Common myeloid progenitor, CD34-positive (primary cell): ENCODE data around the gene GPC4.
"Not testable (repeated sequence)": the region's sequence is repeated elsewhere in the genome, so short reads cannot be mapped to it uniquely, and the experiment has no call there.

Experiments used
- CTCF ChIA-PET: fragments of 350-600 bp; sonication (Branson Sonifier 250); formaldehyde crosslinking; loops from one replicate; lab custom pipeline; 2021; ENCODE audit warnings: antibody characterized with exemption; lab: Charles Lee
- POLR2A ChIA-PET: fragments of 350-600 bp; sonication (Branson Sonifier 250); formaldehyde crosslinking; loops from one replicate; lab custom pipeline; 2021; ENCODE audit warnings: antibody characterized with exemption; lab: Charles Lee
- DNase-seq, 3 donors: peaks; one replicate each; pipeline versions ENCODE4 v3.0.0 to v3.0.0-alpha.2; 2013
- H3K27ac ChIP-seq, 2 experiments: 1 replicate in 1 of 2; 2 replicates in 1 of 2; pipeline ENCODE4 v1.7.0; 2013; ENCODE audit warnings: inconsistent platforms in 2 of 2, low read length in 2 of 2, mild to moderate bottlenecking in 2 of 2, low read depth in 1 of 2, moderate library complexity in 1 of 2; ENCODE audit not compliant: severe bottlenecking in 2 of 2, insufficient read depth in 1 of 2, poor library complexity in 1 of 2
- H3K27me3 ChIP-seq, 5 experiments: replicated peaks in 2 of 5; 1 replicate in 3 of 5; 2 replicates in 2 of 5; pipeline versions ENCODE4 v1.6.1 to v1.7.0; 2013; ENCODE audit warnings: low read length in 4 of 5, mild to moderate bottlenecking in 2 of 5, moderate library complexity in 2 of 5, inconsistent platforms in 1 of 5; ENCODE audit not compliant: insufficient read depth in 5 of 5, control insufficient read depth in 4 of 5
- H3K36me3 ChIP-seq, 4 experiments: 1 replicate in 2 of 4; 2 replicates in 2 of 4; pipeline versions ENCODE4 v1.6.1 to v1.7.0; 2013; ENCODE audit warnings: low read length in 3 of 4, control low read depth in 1 of 4, mild to moderate bottlenecking in 1 of 4; ENCODE audit not compliant: control insufficient read depth in 4 of 4, insufficient read depth in 4 of 4
- H3K4me1 ChIP-seq, 4 experiments: 1 replicate in 3 of 4; 2 replicates in 1 of 4; pipeline versions ENCODE4 v1.6.1 to v1.7.1; 2013; ENCODE audit warnings: low read length in 3 of 4, mild to moderate bottlenecking in 3 of 4, control low read depth in 1 of 4, inconsistent platforms in 1 of 4, moderate library complexity in 1 of 4; ENCODE audit not compliant: control insufficient read depth in 4 of 4, insufficient read depth in 4 of 4; ENCODE audit errors: control extremely low read depth in 1 of 4
- H3K4me3 ChIP-seq, 7 experiments: 1 replicate in 4 of 7; 2 replicates in 3 of 7; pipeline versions ENCODE4 v1.5.1 to v1.7.0; 2013; ENCODE audit warnings: mild to moderate bottlenecking in 7 of 7, low read length in 6 of 7, moderate library complexity in 6 of 7, inconsistent platforms in 2 of 7, low read depth in 2 of 7, control low read depth in 1 of 7; ENCODE audit not compliant: insufficient read depth in 4 of 7, control insufficient read depth in 1 of 7; ENCODE audit errors: extremely low read depth in 1 of 7
- H3K9me3 ChIP-seq, 5 experiments: 1 replicate in 4 of 5; 2 replicates in 1 of 5; pipeline versions ENCODE4 v1.6.1 to v1.7.1; 2013; ENCODE audit warnings: low read length in 4 of 5, mild to moderate bottlenecking in 2 of 5, inconsistent platforms in 1 of 5, low read depth in 1 of 5, moderate library complexity in 1 of 5; ENCODE audit not compliant: control insufficient read depth in 4 of 5, insufficient read depth in 2 of 5; ENCODE audit errors: control extremely low read depth in 1 of 5
- WGBS: methylation state at CpG from one replicate; pipeline ENCODE4 v1.1.5; 2013; ENCODE audit not compliant: insufficient coverage; 5-methylcytosine and 5-hydroxymethylcytosine counted together

GPC4 gene

DNA sequence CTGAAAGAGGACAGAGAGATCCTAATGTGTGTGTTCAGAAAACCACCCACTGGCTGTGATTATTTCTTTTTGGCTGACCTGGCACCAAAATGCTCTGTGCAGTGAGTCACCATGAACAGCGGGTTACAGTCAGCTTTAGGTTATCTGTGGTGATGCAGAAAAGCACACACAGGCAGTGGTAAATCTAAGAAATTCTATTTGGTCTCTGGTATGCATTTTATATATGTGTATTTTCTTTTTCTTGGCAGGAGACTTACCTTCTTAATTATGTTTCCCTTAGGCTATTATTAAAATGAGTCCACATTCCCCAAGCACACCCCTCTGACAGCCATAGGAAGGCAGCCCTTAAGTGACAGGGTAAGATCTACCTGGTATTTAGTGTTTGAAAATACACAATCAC, 118.0 kb downstream of the GPC4 start:
- POLR2A ChIA-PET = no interaction called here
- no peak for DNase-seq

GRCh38 chrX:133294126-133294525, 121.2 kb downstream of the GPC4 start:
- Histone ChIP-seq H3K27ac (no peak overlapping the region), H3K4me1 (no peaks in the 10 kb centered on the region), H3K4me3 (no peak overlapping the region), H3K27me3 (no peaks in the 10 kb centered on the region), H3K9me3 (no peaks in the 10 kb centered on the region), H3K36me3 (no peaks in the 10 kb centered on the region)
- WGBS = 50% methylated on average over 1 of the region's 1 CpG
- DNase-seq = no peak
- CTCF ChIA-PET = no interaction called here
- POLR2A ChIA-PET = no interaction called here

More for the DNA sequence above, 118.0 kb downstream of the GPC4 start:
- CTCF ChIA-PET = no interaction called here
- Histone ChIP-seq H3K27ac (no peak overlapping the region), H3K4me1 (no peaks in the 10 kb centered on the region), H3K27me3 (peaks cover 0 to 3% (median 0%) of the 10 kb centered on the region in 5 experiments), H3K36me3 (no peaks in the 10 kb centered on the region), H3K4me3 (no peak overlapping the region), H3K9me3 (no peaks in the 10 kb centered on the region)
- 100% methylated on average over 1 of the region's 1 CpG for WGBS

- ChIA-PET CTCF (no interaction called here), POLR2A (no interaction called here)
- no peaks in the 10 kb centered on the region for H3K9me3 ChIP-seq
- H3K4me1 ChIP-seq = no peaks in the 10 kb centered on the region
- DNase-seq = no peak
- 83% methylated on average over 4 of the region's 4 CpGs for WGBS
- no peak overlapping the region for H3K27ac ChIP-seq
- H3K27me3 ChIP-seq = no peaks in the 10 kb centered on the region
- no peaks in the 10 kb centered on the region for H3K36me3 ChIP-seq
- H3K4me3 ChIP-seq = no peak overlapping the region
These were observed 125.2 kb downstream of the GPC4 start for GRCh38 chrX:133290076-133290475.

DNA sequence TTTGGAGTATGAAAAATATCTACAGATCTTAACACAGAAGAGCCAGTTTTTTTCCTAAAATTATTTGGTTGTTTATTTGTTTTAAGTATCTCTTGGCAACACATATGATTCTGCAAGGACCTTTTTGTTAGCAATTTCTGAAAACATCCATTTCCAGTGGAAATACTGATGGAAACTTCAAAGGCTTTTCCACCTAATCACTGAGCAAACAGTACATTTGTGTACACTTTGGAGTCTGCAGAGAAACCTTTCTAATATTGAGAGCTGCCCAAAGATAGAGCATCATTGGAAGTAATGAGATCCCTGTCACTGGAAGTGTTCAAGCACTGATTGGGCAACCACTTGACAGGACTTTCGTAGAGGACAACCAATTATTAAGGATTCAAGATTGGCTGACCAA, 127.4 kb downstream of the GPC4 start:
- Histone ChIP-seq H3K4me1 (no peaks in the 10 kb centered on the region), H3K27me3 (no peaks in the 10 kb centered on the region), H3K9me3 (no peaks in the 10 kb centered on the region), H3K36me3 (no peaks in the 10 kb centered on the region), H3K27ac (no peak overlapping the region), H3K4me3 (no peak overlapping the region)
- 57% methylated on average over 1 of the region's 1 CpG for WGBS
- ChIA-PET CTCF (no interaction called here), POLR2A (no interaction called here)
- DNase-seq = no peak

- no peak overlapping the region for H3K4me3 ChIP-seq
- no peaks in the 10 kb centered on the region for H3K36me3 ChIP-seq
- no peaks in the 10 kb centered on the region for H3K27me3 ChIP-seq
- DNase-seq = no peak
- H3K4me1 ChIP-seq = no peaks in the 10 kb centered on the region
- no peak overlapping the region for H3K27ac ChIP-seq
- ChIA-PET CTCF (no interaction called here), POLR2A (no interaction called here)
- 82% methylated on average over 6 of the region's 6 CpGs for WGBS
- no peaks in the 10 kb centered on the region for H3K9me3 ChIP-seq
These were observed 129.9 kb downstream of the GPC4 start for GRCh38 chrX:133285341-133285740.

GRCh38 chrX:133279112-133279730, 136.1 kb downstream of the GPC4 start:
- H3K36me3 ChIP-seq, H3K27ac ChIP-seq, CTCF ChIA-PET, H3K27me3 ChIP-seq, H3K4me3 ChIP-seq, H3K4me1 ChIP-seq, POLR2A ChIA-PET, DNase-seq: not testable (repeated sequence)
- WGBS = 89% methylated on average over 9 of the region's 9 CpGs
- peaks cover 0 to 18% (median 0%) of the 10 kb centered on the region in 5 experiments for H3K9me3 ChIP-seq

- ChIA-PET CTCF (no interaction called here), POLR2A (no interaction called here)
- peaks cover 0 to 4% (median 0%) of the 10 kb centered on the region in 5 experiments for H3K9me3 ChIP-seq
- no peak overlapping the region for H3K4me3 ChIP-seq
- 87% methylated on average over 3 of the region's 4 CpGs for WGBS
- no peak overlapping the region for H3K27ac ChIP-seq
- no peak for DNase-seq
- H3K36me3 ChIP-seq = no peaks in the 10 kb centered on the region
- no peaks in the 10 kb centered on the region for H3K4me1 ChIP-seq
- H3K27me3 ChIP-seq = no peaks in the 10 kb centered on the region
These were observed 142.1 kb downstream of the GPC4 start for GRCh38 chrX:133273180-133273579.
